Panc1 (cell line): ENCODE data around the gene S100A1. TPM values are rescaled to one million over a fixed set of nuclear protein-coding genes. Genes with fewer than 3 reads are reported as not detected.

Experiments
- ATAC-seq: fragments of 200-7000 bp; cut with Tn5 transposase; 2 replicates; pipeline ENCODE4 v1.9.1; 2020; ENCODE audit warnings: mild to moderate bottlenecking, moderate library complexity
- BruUV-seq: library from RNA; stranded (reverse); fragments of 400-500 nt; replicated peaks from 2 replicates; lab custom pipeline; 2021; lab: Mats Ljungman, UMichigan
- CTCF ChIA-PET: fragments of 300-600 bp; sonication (Branson Sonifier 250); formaldehyde crosslinking; loops from one replicate; lab custom pipeline; 2022; ENCODE audit warnings: antibody characterized with exemption; lab: Charles Lee
- POLR2A ChIA-PET: fragments of 300-600 bp; sonication (Branson Sonifier 250); formaldehyde crosslinking; loops from one replicate; lab custom pipeline; 2022; ENCODE audit warnings: antibody characterized with exemption; lab: Charles Lee
- DNase-seq: peaks from one replicate; pipeline ENCODE4 v3.0.0-alpha.2; 2010; ENCODE audit warnings: low read depth, low spot score
- H3K27ac ChIP-seq: 2 replicates; pipeline ENCODE4 v1.5.1; 2011; ENCODE audit warnings: mild to moderate bottlenecking, low read length, inconsistent platforms
- H3K27me3 ChIP-seq: fragments of 200-500 bp; sonication (Bioruptor generic); 2 replicates; pipeline ENCODE4 v1.6.0; 2014; ENCODE audit warnings: low read length, inconsistent platforms; ENCODE audit not compliant: control insufficient read depth, insufficient read depth
- H3K36me3 ChIP-seq: fragments of 200-500 bp; sonication (Bioruptor generic); 2 replicates; pipeline ENCODE4 v1.5.1; 2014; ENCODE audit warnings: inconsistent platforms, mild to moderate bottlenecking, low read length, moderate library complexity; ENCODE audit not compliant: control insufficient read depth, insufficient read depth
- H3K4me1 ChIP-seq: 2 replicates; pipeline ENCODE4 v1.5.1; 2011; ENCODE audit warnings: inconsistent platforms, mild to moderate bottlenecking, low read length, moderate library complexity; ENCODE audit not compliant: control insufficient read depth, insufficient read depth
- H3K4me3 ChIP-seq, 2 experiments: 2 replicates each; pipeline ENCODE4 v1.5.1; 2011 to 2012; ENCODE audit warnings: low read depth in 2 of 2, low read length in 2 of 2, mild to moderate bottlenecking in 2 of 2, inconsistent platforms in 1 of 2, moderate library complexity in 1 of 2
- H3K9me3 ChIP-seq: fragments of 200-500 bp; sonication (Bioruptor generic); 2 replicates; pipeline ENCODE4 v1.5.1; 2014; ENCODE audit warnings: low read depth, mild to moderate bottlenecking, inconsistent platforms, low read length, moderate library complexity; ENCODE audit not compliant: control insufficient read depth, insufficient read depth
- CTCF ChIP-seq: fragments of 450-650 bp; IDR thresholded peaks from 2 replicates; pipeline ENCODE4 v1.5.1; 2017; ENCODE audit warnings: mild to moderate bottlenecking
- POLR2AphosphoS5 ChIP-seq: IDR thresholded peaks from 2 replicates; pipeline ENCODE4 v1.6.1; 2012; ENCODE audit warnings: mild to moderate bottlenecking, low read depth, low read length, moderate library complexity
- REST ChIP-seq, 2 experiments: IDR thresholded peaks; 2 replicates each; pipeline ENCODE4 v1.6.1; 2011 to 2012; ENCODE audit warnings: low read depth in 2 of 2, control low read depth in 1 of 2, low read length in 1 of 2, mild to moderate bottlenecking in 1 of 2, moderate library complexity in 1 of 2; ENCODE audit not compliant: insufficient read depth in 1 of 2
- SIN3A ChIP-seq: IDR thresholded peaks from 2 replicates; pipeline ENCODE4 v1.6.1; 2012; ENCODE audit warnings: low read depth, mild to moderate bottlenecking, low read length, moderate library complexity, borderline replicate concordance; ENCODE audit not compliant: insufficient read depth
- TCF7L2 ChIP-seq: IDR thresholded peaks from 2 replicates; pipeline ENCODE4 v1.6.1; 2011; ENCODE audit warnings: mild to moderate bottlenecking, low read depth, low read length, inconsistent platforms
- in situ Hi-C: cut with HindIII; loops from 2 replicates; pipeline ENCODE4 v1.10.0; 2016; ENCODE audit warnings: low sequenced_read_pairs, low pct_unique_long_range_greater_than_20kb
- intact Hi-C: fragments of 100-400 bp; cut with micrococcal nuclease; formaldehyde crosslinking; loops from one replicate; pipeline ENCODE4 v1.10.0; 2022; ENCODE audit not compliant: unreplicated experiment
- total RNA-seq: library from RNA; stranded (reverse); gene quantifications from one replicate; pipeline ENCODE4 v1.2.1, GENCODE V29; 2021; ENCODE audit not compliant: unreplicated experiment

The S100A1 gene
- total RNA-seq, 1 experiment from 2014 or later, result 2.9 TPM

GRCh38 chr1:153615406-153615805 is 12.8 kb upstream of the S100A1 start:
- TF ChIP-seq CTCF (no peak), POLR2AphosphoS5 (no peak), SIN3A (no peak), TCF7L2 (no peak), REST (IDR thresholded peaks at IDR 0.05; ENCODE audit: insufficient read depth in 1 of 2, low read depth in 2 of 2, low read length in 1 of 2) (no peak)
- Histone ChIP-seq H3K4me3 (no peak overlapping the region), H3K27me3 (no peaks in the 10 kb centered on the region), H3K4me1 (peaks cover 23% of the 10 kb centered on the region), H3K27ac (no peak overlapping the region), H3K9me3 (no peaks in the 10 kb centered on the region), H3K36me3 (no peaks in the 10 kb centered on the region)
- CTCF ChIA-PET, result interaction anchor here (1.2 kb wide), 1 partner anchor 82 kb away, joined by 3 read pairs; no protein-coding TSS in a partner anchor
- intact Hi-C loops (loop anchor here (5.0 kb wide), 1 partner anchor 103 kb away; no protein-coding TSS in a partner anchor), in situ Hi-C loops (loop anchor here (25.0 kb wide), 1 partner anchor 253 kb away; the partner anchor contains the start of gene S100A9)
- BruUV-seq, result no TSS peak
- DNase-seq (no peak), ATAC-seq (no peak)
- POLR2A ChIA-PET, result interaction anchor here (1.0 to 1.9 kb wide), 2 partner anchors 12 to 19 kb away, joined by 4 to 5 read pairs; partner anchors contain the start of gene S100A13

- no peaks in the 10 kb centered on the region for H3K36me3 ChIP-seq
- H3K27ac ChIP-seq, result peak within 1 kb of the TSS; percentile 66
Observed at GRCh38 chr1:153616144-153616916, 11.9 kb upstream of the S100A1 start, which contains the start of gene S100A14. Gene S100A14 (minus strand): TSS chr1:153616325. CDS start chr1:153615858, 467 bp downstream.

More at GRCh38 chr1:153616144-153616916, 11.9 kb upstream of the S100A1 start, which contains the start of gene S100A14:
- ChIA-PET CTCF (interaction anchor here (1.2 to 3.0 kb wide), 2 partner anchors 11 to 83 kb away, joined by 3 to 12 read pairs; partner anchors contain the start of gene S100A13), POLR2A (interaction anchor here (1.0 kb wide), 1 partner anchor 18 kb away, joined by 4 read pairs; no protein-coding TSS in a partner anchor)
- DNase-seq (no peak), ATAC-seq (no peak)
- no TSS peak for BruUV-seq
- in situ Hi-C loops (loop anchor here (25.0 kb wide), 1 partner anchor 254 kb away; the partner anchor contains the start of gene S100A9), intact Hi-C loops (loop anchor here (2.0 to 5.0 kb wide), 2 partner anchors 44 to 104 kb away; no protein-coding TSS in a partner anchor)
- peaks cover 16% of the 10 kb centered on the region for H3K4me1 ChIP-seq
- H3K27me3 ChIP-seq, result no peaks in the 10 kb centered on the region
- H3K9me3 ChIP-seq, result no peaks in the 10 kb centered on the region
- H3K4me3 ChIP-seq, result no peak within 1 kb of the TSS
- TF ChIP-seq POLR2AphosphoS5 (no peak), REST (IDR thresholded peaks at IDR 0.05; ENCODE audit: insufficient read depth in 1 of 2, low read depth in 2 of 2, low read length in 1 of 2) (no peak), TCF7L2 (no peak), SIN3A (no peak), CTCF (no peak)
